CD14-positive monocyte (primary cell): ENCODE data around the gene PRRC2B. TPM values are rescaled to one million over a fixed set of nuclear protein-coding genes. Genes with fewer than 3 reads are reported as not detected.

Experiments
- DNase-seq, 3 donors: peaks; one replicate each; pipeline ENCODE4 v3.0.0-alpha.2; 2011 to 2022
- H2AFZ ChIP-seq: 2 replicates; pipeline ENCODE4 v1.6.0; 2012; ENCODE audit warnings: mild to moderate bottlenecking, low read depth, low read length, inconsistent platforms; ENCODE audit not compliant: insufficient read depth, poor library complexity, severe bottlenecking
- H3K27ac ChIP-seq, 2 donors: 1 replicate in 1 of 2; 2 replicates in 1 of 2; pipeline ENCODE4 v1.5.1; 2012 to 2013; ENCODE audit warnings: low read length in 2 of 2, control low read depth in 1 of 2, inconsistent platforms in 1 of 2, low read depth in 1 of 2, mild to moderate bottlenecking in 1 of 2
- H3K27me3 ChIP-seq, 2 donors: one replicate each; pipeline versions ENCODE4 v1.6.0 to v1.6.1; 2011 to 2013; ENCODE audit warnings: low read length in 2 of 2; ENCODE audit not compliant: control insufficient read depth in 2 of 2, insufficient read depth in 2 of 2
- H3K36me3 ChIP-seq, 2 donors: replicated peaks in 1 of 2; 1 replicate in 1 of 2; 2 replicates in 1 of 2; pipeline versions ENCODE4 v1.5.1 to v1.6.1; 2012 to 2013; ENCODE audit warnings: low read length in 2 of 2, control low read depth in 1 of 2, inconsistent platforms in 1 of 2, mild to moderate bottlenecking in 1 of 2; ENCODE audit not compliant: insufficient read depth in 2 of 2, control insufficient read depth in 1 of 2
- H3K4me1 ChIP-seq, 2 donors: 1 replicate in 1 of 2; 2 replicates in 1 of 2; pipeline versions ENCODE4 v1.5.1 to v1.6.1; 2012 to 2013; ENCODE audit warnings: low read length in 2 of 2, control low read depth in 1 of 2, inconsistent platforms in 1 of 2, mild to moderate bottlenecking in 1 of 2, moderate library complexity in 1 of 2; ENCODE audit not compliant: insufficient read depth in 2 of 2, control insufficient read depth in 1 of 2
- H3K4me2 ChIP-seq: replicated peaks from 2 replicates; pipeline ENCODE3; 2012; ENCODE audit warnings: low read length, moderate library complexity, mild to moderate bottlenecking; ENCODE audit not compliant: poor library complexity, severe bottlenecking; ENCODE audit errors: extremely low read depth
- H3K4me3 ChIP-seq, 3 experiments: fragments of 200-600 bp in 1 of 3; sonication (generic) in 1 of 3; replicated peaks in 1 of 3; 1 replicate in 2 of 3; 2 replicates in 1 of 3; pipeline ENCODE4 v1.5.1; 2011 to 2013; ENCODE audit warnings: low read length in 3 of 3, mild to moderate bottlenecking in 3 of 3, control low read depth in 2 of 3, low read depth in 2 of 3, inconsistent platforms in 1 of 3, moderate library complexity in 1 of 3
- H3K79me2 ChIP-seq: 2 replicates; pipeline ENCODE4 v1.6.0; 2012; ENCODE audit warnings: mild to moderate bottlenecking, control low read depth, inconsistent platforms, low read length, moderate library complexity; ENCODE audit not compliant: insufficient read depth
- H3K9ac ChIP-seq: 2 replicates; pipeline ENCODE4 v1.6.0; 2017; ENCODE audit warnings: low read length, mild to moderate bottlenecking; ENCODE audit not compliant: insufficient read depth, poor library complexity, severe bottlenecking
- H3K9me3 ChIP-seq, 2 donors: replicated peaks in 1 of 2; 1 replicate in 1 of 2; 2 replicates in 1 of 2; pipeline versions ENCODE4 v1.5.1 to v1.6.1; 2012 to 2013; ENCODE audit warnings: low read length in 2 of 2, control low read depth in 1 of 2; ENCODE audit not compliant: control insufficient read depth in 1 of 2, insufficient read depth in 1 of 2
- H4K20me1 ChIP-seq: 2 replicates; pipeline ENCODE4 v1.6.0; 2012; ENCODE audit warnings: mild to moderate bottlenecking, low read length, control low read depth, moderate library complexity; ENCODE audit not compliant: insufficient read depth
- H3K27ac Mint-ChIP-seq, 7 donors: one replicate each; pipeline ENCODE4 v1.8.0; 2020; ENCODE audit warnings: mild to moderate bottlenecking in 7 of 7, mixed read lengths in 7 of 7, moderate library complexity in 6 of 7, inconsistent platforms in 2 of 7
- H3K27me3 Mint-ChIP-seq, 3 donors: one replicate each; pipeline ENCODE4 v1.8.0; 2021 to 2022; ENCODE audit warnings: low read depth in 3 of 3, mild to moderate bottlenecking in 3 of 3, mixed read lengths in 3 of 3, moderate library complexity in 3 of 3, inconsistent platforms in 1 of 3
- H3K36me3 Mint-ChIP-seq, 2 donors: one replicate each; pipeline ENCODE4 v1.8.0; 2020; ENCODE audit warnings: mixed read lengths in 2 of 2, inconsistent platforms in 1 of 2, mild to moderate bottlenecking in 1 of 2
- H3K4me1 Mint-ChIP-seq: one replicate; pipeline ENCODE4 v1.8.0; 2020; ENCODE audit warnings: mild to moderate bottlenecking, mixed read lengths
- H3K4me3 Mint-ChIP-seq, 2 donors: one replicate each; pipeline ENCODE4 v1.8.0; 2020; ENCODE audit warnings: mild to moderate bottlenecking in 2 of 2, mixed read lengths in 2 of 2, moderate library complexity in 1 of 2
- H3K9me3 Mint-ChIP-seq, 7 donors: one replicate each; pipeline ENCODE4 v1.8.0; 2020 to 2022; ENCODE audit warnings: mixed read lengths in 7 of 7, mild to moderate bottlenecking in 6 of 7, moderate library complexity in 6 of 7, inconsistent platforms in 2 of 7
- WGBS: methylation state at CpG from one replicate; pipeline ENCODE4 v1.1.5; 2013; ENCODE audit warnings: missing lambda C conversion rate; ENCODE audit not compliant: insufficient coverage; 5-methylcytosine and 5-hydroxymethylcytosine counted together
- intact Hi-C, 2 donors: fragments of 100-400 bp; cut with micrococcal nuclease; formaldehyde crosslinking; loops; one replicate each; pipeline versions ENCODE4 v1.15.0 to v1.15.1; 2023
- polyA plus RNA-seq, 3 donors: library from polyadenylated mRNA; depleted of rRNA in 1 of 3; unstranded in 2 of 3; stranded (reverse) in 1 of 3; fragments of 300-500 nt in 2 of 3; fragments of >200 nt in 1 of 3; fragmentation: Illumina TruSeq in 2 of 3; gene quantifications; 1 replicate in 2 of 3; 2 replicates in 1 of 3; pipeline ENCODE4 v1.2.3, GENCODE V29; 2012 to 2021
- TF ChIP-seq, protein P1 (sequence below): fragments of 200-600 bp; IDR thresholded peaks from one replicate; pipeline ENCODE4 v1.8.0; 2022; ENCODE audit warnings: antibody characterized with exemption, mild to moderate bottlenecking

Gene PRRC2B
- polyA plus RNA-seq, 3 donors: 2.8 to 36.2 (median 8.6) TPM

DNA sequence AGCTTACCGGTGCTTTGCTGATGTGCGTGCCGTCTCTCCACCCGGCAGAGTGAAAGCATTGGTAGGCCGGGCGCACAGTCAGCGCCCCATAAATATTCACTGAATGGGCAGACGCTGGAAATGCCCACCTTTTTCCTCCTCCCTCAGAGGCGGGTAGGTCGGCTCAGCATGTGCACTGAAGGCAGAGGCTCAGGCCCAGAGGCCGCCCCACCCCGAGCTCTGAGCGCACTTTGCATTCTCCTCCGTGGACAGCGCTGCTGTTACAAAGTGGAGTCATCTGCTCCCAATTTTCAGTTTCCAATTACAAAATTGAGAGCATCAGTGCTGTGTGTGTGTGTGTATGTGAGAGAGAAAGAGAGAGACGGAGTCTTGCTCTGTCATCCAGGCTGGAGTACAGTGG, 126.6 kb downstream of the PRRC2B start:
- Histone ChIP-seq H3K27me3 (no peaks in the 10 kb centered on the region), H2AFZ (no peak overlapping the region), H3K27ac (no peak overlapping the region), H4K20me1 (no peaks in the 10 kb centered on the region), H3K4me3 (no peak overlapping the region), H3K4me1 (no peaks in the 10 kb centered on the region), H3K36me3 (peaks cover 65 to 75% of the 10 kb centered on the region in 2 donors), H3K9ac (no peak overlapping the region), H3K9me3 (peaks cover 15 to 17% of the 10 kb centered on the region in 2 donors), H3K79me2 (no peaks in the 10 kb centered on the region), H3K4me2 (no peak overlapping the region)
- H3K4me3 Mint-ChIP-seq: no peak overlapping the region
- WGBS: 89% methylated on average over 11 of the region's 16 CpGs
- TF ChIP-seq, protein P1, sequence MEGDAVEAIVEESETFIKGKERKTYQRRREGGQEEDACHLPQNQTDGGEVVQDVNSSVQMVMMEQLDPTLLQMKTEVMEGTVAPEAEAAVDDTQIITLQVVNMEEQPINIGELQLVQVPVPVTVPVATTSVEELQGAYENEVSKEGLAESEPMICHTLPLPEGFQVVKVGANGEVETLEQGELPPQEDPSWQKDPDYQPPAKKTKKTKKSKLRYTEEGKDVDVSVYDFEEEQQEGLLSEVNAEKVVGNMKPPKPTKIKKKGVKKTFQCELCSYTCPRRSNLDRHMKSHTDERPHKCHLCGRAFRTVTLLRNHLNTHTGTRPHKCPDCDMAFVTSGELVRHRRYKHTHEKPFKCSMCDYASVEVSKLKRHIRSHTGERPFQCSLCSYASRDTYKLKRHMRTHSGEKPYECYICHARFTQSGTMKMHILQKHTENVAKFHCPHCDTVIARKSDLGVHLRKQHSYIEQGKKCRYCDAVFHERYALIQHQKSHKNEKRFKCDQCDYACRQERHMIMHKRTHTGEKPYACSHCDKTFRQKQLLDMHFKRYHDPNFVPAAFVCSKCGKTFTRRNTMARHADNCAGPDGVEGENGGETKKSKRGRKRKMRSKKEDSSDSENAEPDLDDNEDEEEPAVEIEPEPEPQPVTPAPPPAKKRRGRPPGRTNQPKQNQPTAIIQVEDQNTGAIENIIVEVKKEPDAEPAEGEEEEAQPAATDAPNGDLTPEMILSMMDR: no peak
- H3K27me3 Mint-ChIP-seq: peaks cover 0 to 4% (median 3%) of the 10 kb centered on the region in 3 donors
- H3K4me1 Mint-ChIP-seq: no peaks in the 10 kb centered on the region
- peaks cover 56 to 73% of the 10 kb centered on the region in 2 donors for H3K36me3 Mint-ChIP-seq
- peak overlapping the region in 1 of 7 donors; percentile 36 for H3K27ac Mint-ChIP-seq
- peaks cover 0 to 7% (median 2%) of the 10 kb centered on the region in 7 donors for H3K9me3 Mint-ChIP-seq
- intact Hi-C loops: no loop called here
- DNase-seq: no peak

DNA sequence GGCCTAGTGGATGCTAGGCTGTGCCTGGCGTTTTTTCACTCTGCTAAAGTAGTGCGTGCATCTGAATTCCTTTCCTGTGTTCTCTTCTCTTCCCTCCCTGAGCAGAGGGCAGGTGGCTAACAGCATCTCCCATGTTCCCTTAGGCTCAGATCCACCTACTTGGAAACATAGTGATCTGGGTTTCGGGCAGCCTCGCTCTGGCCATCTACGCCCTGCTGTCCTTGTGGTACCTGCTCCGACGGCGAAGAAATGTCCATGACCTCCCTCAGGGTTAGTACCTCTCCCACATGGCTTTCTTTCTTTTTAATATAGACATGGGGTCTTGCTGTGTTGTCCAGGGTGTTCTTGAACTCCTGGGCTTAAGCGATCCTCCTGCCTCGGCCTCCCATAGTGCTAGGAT, 127.3 kb downstream of the PRRC2B start:
- no peak overlapping the region for H2AFZ ChIP-seq
- Mint-ChIP-seq H3K36me3 (peaks cover 63 to 80% of the 10 kb centered on the region in 2 donors), H3K4me1 (no peaks in the 10 kb centered on the region), H3K4me3 (no peak overlapping the region), H3K27ac (no peak overlapping the region), H3K27me3 (peaks cover 0 to 4% (median 3%) of the 10 kb centered on the region in 3 donors), H3K9me3 (peaks cover 0 to 7% (median 2%) of the 10 kb centered on the region in 7 donors)
- DNase-seq: no peak
- 100% methylated on average over 2 of the region's 10 CpGs for WGBS
- peaks cover 72 to 82% of the 10 kb centered on the region in 2 donors for H3K36me3 ChIP-seq
- H3K9me3 ChIP-seq: peaks cover 8 to 10% of the 10 kb centered on the region in 2 donors
- TF ChIP-seq, protein P1: no peak
- no peak overlapping the region for H3K4me3 ChIP-seq
- no peaks in the 10 kb centered on the region for H4K20me1 ChIP-seq
- no peak overlapping the region for H3K27ac ChIP-seq
- intact Hi-C loops: no loop called here
- no peaks in the 10 kb centered on the region for H3K79me2 ChIP-seq
- H3K4me1 ChIP-seq: no peaks in the 10 kb centered on the region
- no peaks in the 10 kb centered on the region for H3K27me3 ChIP-seq
- H3K9ac ChIP-seq: no peak overlapping the region
- no peak overlapping the region for H3K4me2 ChIP-seq
